HG03025 (cell line): Measurements from ENCODE around the gene GRIFIN.

ENCODE experiments used
- ATAC-seq: cut with Tn5 transposase; IDR thresholded peaks from one replicate; pipeline ENCODE4 v1.9.1; 2021; ENCODE audit warnings: mild to moderate bottlenecking, moderate library complexity; ENCODE audit not compliant: unreplicated experiment, low FRiP score

The GRIFIN gene

DNA sequence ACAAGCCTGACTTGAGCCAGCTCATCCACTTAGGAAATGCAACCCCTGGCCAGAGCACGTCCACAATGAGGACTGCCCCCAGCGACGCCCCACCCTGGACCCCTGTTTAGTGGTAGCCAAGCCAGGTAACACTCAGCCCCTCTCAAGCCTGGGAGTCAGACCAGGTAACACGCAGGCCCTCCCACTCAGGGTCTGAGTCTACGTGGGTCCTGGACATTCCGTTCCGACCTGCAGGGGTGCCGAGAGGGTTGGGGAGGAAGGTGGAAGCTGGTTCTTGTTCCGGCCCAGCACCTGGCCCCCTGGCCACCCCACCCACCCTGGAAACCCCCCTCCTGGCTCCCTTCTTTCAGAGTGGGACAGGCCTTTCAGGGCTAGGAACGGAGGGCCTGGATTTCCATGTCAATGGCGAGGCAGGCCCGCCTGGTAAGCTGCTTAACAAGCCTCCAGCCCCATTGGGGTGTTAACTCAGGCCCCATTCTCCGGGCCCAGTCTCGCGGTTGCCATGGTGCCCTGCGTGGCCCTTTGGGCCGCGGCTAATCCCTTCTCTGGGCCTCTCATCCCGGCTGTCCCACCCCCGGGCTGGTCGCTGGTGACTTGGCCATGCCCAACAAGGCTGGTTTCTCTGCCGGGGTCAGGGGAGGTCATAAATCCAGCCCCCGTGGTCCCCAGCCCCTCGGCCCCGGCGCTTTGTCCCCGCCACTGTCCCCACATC is 23.7 kb upstream of the GRIFIN start:
- ATAC-seq, result no peak

DNA sequence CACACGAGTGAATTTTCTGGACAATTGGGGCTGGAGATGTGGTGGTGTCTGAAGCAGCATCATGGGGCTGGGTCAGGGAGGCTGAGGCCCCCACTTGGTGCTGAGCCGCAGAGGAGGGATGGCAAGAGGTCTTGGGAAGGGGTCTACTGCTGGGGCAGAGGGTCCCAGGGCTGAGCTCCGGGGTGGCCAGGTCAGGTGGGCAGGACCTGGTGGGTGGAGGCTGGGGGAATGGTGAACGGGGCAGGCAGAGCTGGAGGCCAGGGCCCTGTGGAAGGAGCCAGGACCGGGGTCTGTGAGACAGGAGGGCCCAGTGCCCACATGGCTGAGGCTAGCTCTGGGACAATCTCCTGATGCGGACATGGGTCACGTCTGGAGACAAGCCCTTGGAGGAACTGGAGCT is 23.0 kb upstream of the GRIFIN start:
- no peak for ATAC-seq

DNA sequence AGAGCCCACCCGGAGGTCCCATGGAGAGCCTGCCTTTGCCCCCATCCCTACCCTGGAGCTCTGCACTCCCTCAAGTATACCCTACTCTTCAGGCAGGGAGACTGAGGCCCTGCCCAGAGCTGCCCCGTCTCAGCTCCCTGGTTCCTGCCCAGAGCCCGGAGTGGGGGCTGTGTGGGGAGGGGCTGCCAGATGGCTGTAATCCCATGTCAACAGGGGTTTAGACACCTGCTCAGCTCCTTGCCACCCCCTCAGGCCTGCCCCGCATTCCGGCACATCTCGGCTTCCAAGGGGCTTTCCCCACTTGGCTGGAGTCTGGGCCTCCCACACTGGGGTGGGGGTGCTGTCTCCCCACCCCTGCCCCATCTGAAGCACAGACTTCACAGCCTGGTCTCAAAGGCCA is 22.5 kb upstream of the GRIFIN start:
- no peak for ATAC-seq

DNA sequence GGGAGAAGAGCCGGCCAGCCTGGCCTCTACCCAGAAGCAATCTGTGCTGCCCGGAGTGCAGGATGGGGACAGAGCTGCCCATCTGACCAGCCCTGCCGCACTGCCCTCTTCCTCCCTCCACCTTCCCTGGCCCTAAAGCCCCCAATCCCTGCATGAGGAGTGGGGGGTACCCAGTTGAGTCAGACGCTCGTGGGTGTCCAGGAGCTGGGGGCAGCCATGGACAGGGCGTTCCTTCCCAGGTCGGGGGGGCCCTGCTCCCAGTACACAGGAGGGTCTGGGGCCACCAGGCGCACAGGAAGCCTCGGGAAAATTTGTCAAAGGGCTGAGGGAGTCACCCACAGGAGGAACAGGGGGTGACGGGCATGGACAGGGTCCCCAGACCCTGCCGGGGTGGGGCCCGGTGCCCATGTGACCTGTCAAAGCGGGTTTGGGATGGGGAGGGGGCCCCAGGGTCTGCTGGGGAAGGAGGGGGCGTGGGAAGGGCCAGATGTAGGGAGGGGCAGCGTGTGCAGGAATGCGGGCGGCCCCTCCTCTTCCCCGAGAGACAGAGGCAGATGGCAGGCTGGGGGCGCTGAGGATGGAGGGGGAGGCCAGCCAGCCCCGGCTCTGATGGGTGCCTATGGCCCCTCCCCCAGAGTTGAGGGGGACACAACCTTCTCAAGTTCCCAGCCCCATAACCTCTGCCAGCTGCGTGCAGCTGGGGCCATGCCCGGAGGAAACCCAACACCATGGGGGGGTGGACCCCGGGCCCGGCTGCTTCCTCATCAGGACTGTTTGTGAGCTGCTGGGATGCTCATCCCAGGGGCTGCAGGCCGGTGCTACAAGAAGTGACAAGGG is 21.5 kb upstream of the GRIFIN start:
- no peak for ATAC-seq

DNA sequence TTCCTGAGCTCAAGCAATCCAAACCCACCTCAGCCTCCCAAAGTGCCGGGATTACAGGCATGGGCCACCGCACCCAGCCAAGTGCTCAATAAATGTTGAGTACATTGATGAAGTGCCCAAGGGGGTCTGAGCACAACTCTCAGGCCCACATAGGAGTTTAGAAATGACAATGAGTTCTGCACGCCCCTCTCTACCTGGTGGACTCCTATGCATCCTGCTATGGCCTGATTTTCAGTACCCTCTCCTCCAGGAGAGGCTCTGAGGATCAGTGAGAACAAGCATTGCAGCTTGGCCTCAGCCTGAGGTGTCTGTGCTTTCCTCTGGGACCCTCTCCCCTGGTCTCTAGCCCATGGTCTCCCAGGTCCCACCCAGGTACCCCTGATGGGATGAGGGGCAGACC is 20.9 kb upstream of the GRIFIN start:
- no peak for ATAC-seq

DNA sequence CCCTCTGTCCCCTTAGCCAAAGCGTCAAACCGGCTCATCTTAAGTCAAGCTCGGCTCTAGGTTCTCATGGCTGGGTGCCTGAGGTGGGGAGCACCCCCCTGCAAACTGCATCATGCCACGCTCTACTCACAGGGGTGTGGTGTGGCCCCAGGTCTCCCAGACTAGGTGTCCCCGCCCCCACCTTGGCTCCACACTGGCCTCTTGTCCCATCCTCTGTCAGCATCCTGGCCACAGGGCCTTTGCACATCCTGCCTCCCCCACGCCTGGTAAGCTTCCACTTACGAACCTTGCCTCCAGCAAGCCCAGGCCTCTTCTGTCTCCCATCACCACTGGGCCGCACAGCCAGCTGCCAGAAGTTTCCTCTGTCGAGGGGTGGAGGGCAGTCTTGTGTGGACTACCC is 20.2 kb upstream of the GRIFIN start:
- ATAC-seq, result no peak

DNA sequence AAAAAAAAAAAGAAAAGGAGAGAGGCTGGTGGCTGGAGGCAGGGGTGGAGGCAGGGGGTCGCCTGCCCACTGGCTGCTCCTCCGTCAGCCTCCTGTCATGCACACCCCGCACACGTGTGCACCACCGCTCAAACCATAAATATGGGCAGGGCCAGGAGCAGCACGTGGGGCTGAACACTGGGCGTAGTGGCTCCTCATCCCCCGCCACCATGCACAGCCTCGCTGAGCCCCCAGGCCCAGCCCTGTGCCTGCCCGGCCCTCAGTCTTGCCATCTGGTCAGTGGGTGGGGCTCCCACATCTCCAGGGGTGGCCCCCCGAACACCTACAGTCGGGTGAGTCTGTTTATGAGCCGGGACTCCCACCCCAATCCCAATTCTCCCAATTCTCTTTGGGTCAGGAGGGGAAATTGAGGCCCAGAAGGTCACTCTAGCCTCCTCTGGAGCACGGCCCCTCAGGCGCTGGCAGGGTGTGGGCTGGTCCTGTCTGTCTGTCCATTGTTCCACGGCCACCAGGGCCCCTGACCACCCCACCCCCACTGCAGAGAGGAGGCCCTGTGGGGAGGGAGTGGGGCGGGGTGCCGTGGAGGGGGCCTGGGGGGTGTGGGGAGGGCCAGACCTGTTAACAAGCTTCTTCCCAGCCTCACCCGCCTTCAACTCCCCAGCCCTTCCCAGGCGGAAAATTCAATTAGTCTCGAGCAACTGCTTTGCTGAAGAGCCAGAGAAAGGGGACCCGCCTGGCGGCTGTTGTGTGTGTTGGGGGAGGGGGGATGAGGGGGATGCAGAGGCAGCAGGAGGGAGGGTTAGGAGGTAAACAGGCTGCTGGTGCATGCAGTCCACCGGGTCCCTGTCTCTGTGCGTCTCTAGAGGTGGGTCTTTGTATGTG is 19.5 kb upstream of the GRIFIN start:
- no peak for ATAC-seq

DNA sequence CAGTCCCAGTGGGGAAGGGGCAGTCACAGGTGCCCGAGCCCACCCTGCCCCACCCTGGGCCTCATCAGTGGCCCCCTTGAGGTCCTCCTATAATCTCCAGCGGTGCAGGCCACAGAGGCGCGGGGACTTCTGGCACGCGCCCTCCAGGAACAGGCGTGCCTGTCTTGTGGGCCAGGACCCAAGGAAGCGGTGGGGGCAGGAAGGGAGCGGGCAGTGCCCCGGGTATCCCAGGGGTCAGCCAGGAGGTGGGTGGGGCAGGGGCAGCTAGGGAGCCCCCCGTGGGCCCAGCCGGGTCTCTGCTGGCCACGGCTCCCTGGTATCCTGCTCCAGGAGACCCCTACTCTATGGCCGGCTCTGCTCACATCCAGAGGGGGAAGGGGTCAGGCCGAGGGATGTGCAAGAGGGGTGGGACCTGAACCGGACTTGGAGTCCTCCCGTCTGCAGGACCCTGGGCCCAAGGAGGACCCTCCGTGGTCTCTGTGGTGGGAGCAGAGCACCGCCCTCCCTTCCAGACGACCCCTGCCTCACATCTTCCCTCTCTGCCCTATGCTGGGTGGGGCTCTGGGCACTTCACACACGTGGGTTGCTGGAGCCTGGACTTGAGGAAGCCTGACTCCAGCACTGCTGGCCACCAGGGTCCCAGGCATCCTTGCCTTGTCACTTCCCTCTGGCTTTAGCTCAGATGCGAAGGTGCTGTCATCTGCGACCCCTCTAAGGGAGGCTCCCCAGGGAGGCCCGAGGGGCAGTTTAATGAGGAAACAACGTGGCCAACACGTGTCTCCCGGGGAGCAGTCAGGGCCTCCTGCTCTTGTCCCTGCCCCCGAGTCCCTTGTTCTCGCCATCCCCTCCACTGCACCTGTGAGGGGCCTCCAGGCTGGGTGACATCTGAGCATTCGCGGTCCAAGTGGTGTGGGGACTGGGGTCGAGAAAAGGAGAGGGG is 18.3 kb upstream of the GRIFIN start:
- ATAC-seq, result no peak

DNA sequence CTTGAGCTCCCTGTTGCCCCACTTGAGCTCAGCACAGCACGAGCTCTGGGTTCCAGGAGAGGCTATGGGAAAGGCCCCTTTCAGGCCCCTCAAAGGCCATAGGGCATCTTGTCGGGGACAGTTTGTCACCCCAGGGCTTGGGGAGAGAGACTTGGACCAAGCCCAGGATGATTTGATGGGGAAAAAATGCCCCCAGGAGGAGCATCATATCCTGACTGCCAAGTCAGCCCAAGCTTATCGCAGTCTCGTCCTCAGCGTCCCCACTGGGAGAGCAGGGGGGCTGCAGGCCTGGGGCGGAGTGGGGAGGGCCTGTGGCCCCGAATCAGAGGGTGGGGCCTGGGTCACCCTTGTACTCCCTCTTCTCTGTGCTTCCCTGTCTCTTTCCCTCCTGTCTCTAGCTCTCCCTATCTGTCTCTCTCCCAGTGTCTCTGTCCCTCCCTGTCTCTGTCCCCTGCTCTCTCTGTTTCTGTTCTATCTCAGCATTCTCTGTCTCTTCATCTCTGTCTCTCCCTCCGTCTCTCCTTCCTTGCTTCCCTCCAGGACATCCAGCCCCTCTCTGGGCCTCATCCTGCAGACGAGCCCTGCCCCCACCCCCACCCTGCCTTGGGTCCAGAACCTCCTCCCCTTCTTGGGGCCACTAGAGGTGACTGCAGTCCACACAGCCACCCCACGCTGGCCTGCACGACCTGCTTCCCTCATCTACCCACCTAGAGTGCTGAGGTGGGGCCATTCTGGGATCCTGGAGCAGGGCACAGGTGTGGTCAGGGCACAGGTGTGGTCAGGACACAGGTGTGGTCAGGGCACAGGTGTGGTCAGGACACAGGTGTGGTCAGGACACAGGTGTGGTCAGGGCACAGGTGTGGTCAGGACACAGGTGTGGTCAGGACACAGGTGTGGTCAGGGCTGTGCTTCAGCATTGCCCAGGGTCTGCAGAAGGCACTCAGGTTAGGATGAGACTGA is 17.3 kb upstream of the GRIFIN start:
- ATAC-seq, result no peak

DNA sequence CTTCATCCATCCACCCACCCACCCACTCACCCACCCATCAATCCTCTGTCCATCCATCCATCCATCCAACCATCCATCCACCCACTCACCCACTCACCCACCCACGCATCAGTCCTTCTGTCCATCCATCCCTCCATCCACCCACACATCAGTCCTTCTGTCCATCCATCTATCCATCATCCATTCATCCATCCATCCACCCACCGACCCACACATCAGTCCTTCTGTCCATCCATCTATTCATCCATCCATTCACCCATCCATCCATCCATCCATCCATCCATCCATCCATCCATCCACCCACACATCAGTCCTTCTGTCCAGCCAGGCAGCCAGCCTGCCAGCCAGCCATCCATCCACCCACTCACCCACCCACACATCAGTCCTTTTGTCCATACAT is 15.8 kb upstream of the GRIFIN start:
- ATAC-seq, result no peak

DNA sequence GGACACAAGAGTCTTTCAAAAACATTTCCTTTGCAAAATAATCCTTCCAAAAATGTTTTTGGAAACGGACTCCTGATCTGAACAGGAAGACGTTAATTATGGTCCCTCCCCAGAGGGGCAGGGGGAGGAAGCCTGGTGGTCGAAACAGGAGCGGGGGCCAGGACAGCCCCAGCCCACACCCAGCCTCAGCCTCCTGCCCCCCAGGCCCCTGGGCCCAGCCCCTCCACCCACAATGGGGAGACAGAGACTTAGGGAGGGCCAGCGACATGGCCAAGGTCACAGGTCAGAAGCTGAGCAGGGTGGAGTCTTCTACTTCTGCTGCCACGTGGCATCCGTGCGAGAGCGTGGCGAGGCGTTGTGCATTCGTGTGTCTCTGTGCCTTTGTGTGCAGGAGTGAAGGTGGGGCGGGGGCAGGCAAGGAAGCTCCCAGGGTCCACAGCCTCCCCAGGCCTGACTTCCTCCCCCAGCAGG is 14.0 kb upstream of the GRIFIN start:
- no peak for ATAC-seq

DNA sequence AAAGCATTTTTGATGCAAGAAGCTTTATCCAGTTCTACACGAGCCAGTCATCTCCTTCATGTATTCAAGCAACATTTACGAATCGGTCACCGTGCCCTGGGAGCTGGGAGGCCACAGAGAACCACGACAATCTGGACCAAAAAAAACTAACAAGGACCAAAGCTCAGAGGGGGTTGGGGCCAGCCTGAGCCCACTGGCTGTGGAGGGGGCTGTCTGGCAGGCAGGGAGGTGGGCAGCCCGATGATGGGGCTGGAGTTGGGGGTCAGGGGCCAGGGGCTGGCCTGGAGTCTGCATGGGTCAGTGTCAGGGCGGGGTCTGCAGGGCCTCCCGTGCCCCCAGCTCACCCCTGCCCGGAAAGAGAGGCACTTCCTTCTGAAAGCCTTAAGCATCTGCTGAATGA is 12.5 kb upstream of the GRIFIN start:
- ATAC-seq, result no peak

DNA sequence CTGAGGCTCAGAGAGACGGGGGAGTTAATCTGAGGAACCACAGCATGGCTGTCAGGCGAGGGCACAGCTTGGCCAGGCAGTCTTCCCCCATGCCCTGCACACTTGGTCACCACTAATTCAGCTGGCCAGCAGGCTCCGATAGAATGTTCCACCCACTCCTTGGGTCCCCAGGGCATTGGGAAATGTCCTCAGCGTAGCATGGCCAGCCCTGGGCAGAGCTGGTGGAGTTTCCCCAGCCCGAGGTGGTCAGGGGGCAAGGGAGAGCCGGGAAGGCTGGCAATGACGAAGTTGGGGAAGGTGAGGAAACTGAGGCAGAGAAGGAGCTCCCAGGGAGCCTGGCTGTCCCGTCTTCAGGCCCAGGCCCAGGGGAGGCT is 12.1 kb upstream of the GRIFIN start:
- no peak for ATAC-seq

DNA sequence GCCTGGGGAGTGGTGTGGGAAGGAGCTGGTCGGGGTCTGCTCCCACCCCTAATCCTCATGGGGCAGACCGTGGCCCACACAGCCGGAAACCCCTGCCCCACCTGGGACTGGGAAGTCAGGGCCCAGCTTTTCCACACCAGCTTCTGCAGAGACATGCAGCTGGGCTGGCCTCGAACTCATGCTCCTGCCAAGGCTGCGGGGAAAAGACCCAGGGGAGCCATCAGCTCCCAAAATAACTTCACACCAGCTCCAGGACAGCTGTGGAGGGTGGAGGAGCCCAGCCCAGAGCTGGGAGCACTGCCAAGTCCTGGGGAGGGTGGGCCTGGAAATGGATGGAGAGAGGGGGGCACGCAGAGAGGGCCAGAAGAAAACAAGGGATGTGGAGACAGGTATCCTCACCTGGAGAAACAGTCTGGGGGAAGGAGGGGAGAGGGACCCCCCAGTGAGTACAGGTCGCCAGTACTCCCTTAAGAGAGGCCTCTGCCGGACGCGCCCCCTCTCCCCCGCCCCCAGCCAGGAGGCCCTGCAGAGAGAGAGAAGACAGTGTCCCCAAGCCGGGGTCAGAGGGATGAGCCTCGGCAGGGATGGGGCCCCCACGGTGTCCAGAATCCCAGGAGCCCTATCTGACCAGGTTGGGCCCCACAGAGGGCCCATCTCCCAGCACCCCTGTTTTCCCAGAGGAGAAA is 11.5 kb upstream of the GRIFIN start:
- ATAC-seq, result no peak

DNA sequence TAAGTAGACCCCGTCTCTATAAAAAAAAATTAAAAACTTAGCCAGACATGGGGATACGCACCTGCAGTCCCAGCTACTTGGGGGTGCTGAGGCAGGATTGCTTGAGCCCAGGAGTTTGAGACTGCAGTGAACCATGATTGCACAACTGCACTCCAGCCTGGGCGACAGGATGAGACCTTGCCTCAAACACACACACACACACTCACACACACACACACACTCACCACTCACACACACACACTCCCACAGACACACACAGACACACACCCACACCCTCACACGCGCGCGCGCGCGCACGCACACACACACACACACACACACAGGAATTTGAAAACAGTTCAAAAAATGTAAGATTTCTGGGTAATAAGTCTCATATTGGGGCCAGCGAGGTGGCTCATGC is 8.7 kb upstream of the GRIFIN start:
- ATAC-seq, result no peak

DNA sequence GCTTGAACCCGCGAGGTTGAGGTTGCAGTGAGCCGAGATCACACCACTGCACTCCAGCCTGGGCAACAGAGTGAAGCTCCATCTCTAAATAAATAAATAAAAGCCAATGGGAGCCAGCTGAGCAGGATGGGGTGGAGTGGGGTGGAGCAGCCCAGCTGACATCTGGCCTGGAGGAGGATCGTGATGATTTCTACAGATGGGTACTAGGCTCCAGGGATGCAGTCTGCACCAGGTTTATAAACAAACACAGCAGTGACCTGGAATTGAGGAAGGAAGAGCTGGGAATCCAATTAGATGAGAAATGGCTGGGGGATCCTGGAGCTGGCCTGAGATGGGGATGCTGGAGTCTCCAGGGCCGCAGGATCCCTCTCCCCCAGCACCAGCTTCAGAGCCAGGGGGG is 7.3 kb upstream of the GRIFIN start:
- ATAC-seq, result no peak

DNA sequence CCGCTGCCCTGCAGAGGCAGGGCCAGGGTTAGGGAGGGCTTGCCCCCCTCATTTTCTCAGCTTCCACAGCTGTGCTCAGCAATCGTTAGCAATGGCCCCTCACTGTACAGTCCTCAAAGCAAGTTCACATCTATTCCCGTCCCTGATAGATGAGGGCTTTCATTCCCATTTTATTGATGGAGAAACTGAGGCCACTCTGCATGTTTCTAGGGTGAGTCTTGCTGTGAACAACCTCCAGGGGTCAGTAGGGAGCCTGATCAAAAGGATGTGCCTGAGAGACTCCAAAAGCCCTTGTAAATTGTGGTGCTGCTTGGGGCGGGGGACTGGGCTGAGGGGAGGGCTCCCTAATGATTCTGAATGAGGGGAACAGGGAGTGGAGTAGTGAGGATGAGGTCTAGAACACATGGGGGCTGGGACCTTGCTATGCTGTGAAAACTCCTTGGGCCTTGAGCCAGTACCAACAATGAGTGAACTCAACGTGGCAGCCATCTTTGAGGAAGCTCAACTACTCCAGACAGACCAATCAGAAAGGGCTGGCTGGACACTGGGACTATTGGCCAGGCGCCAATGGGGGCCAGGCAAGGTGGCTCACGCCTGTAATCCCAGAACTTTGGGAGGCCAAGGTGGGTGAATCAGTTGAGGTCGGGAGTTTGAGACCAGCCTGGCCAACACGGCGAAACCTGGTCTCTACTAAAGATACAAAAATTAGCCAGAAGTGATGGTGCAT is 6.7 kb upstream of the GRIFIN start:
- no peak for ATAC-seq

DNA sequence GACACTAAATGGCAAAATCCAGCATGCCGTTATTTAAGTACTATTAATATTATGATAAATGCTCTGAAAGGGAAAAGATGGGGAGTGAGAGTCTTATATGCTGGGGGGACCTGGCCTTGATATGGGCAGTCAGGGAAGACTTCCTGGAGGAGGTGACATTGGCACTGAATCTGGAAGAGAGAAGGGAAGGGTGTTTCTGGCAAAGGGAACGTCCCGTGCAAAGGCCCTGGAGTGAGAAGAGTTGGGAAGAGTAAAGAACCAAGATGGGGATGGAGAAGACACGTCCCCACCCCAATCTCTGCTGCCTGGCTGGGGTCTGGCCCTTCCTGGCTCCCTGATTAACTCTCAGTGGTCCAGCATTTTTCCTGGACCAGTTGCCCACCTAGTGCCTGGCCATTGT is 5.0 kb upstream of the GRIFIN start:
- ATAC-seq, result no peak
